H1 (cell line): ENCODE data around the gene MLLT6. TPM values are rescaled to one million over a fixed set of nuclear protein-coding genes. Genes with fewer than 3 reads are reported as not detected.
A peak's percentile ranks its signal among the peaks of the same experiment; 100 is the strongest.

Experiments used
- CTCF ChIA-PET: fragments of 300-600 bp; sonication (Branson Sonifier 250); formaldehyde crosslinking; loops from one replicate; lab custom pipeline; 2021; ENCODE audit not compliant: partially characterized antibody; lab: Charles Lee
- POLR2A ChIA-PET: fragments of 300-600 bp; sonication (Branson Sonifier 250); formaldehyde crosslinking; loops from one replicate; lab custom pipeline; 2021; ENCODE audit warnings: inconsistent platforms; ENCODE audit not compliant: partially characterized antibody; lab: Charles Lee
- DNase-seq, 2 experiments: peaks; one replicate each; pipeline versions ENCODE4 v3.0.0 to v3.0.0-alpha.2; 2010 to 2022; ENCODE audit warnings: low spot score in 2 of 2, low read depth in 1 of 2, mixed read lengths in 1 of 2
- FAIRE-seq: peaks from 2 replicates; lab custom pipeline; 2011; peaks lifted over from hg19 to GRCh38; lab: Jason Lieb, UNC
- H2AFZ ChIP-seq: 2 replicates; pipeline ENCODE4 v1.8.1; 2012; ENCODE audit warnings: low read length, inconsistent platforms
- H2AK5ac ChIP-seq: 2 replicates; pipeline ENCODE4 v1.6.1; 2013; ENCODE audit warnings: low read depth, low read length
- H2BK120ac ChIP-seq: replicated peaks from 2 replicates; pipeline ENCODE3; 2013; ENCODE audit warnings: low read depth, low read length, inconsistent platforms
- H2BK12ac ChIP-seq: 2 replicates; pipeline ENCODE4 v1.6.1; 2013; ENCODE audit warnings: low read depth, low read length
- H2BK15ac ChIP-seq: 2 replicates; pipeline ENCODE4 v1.6.1; 2013; ENCODE audit warnings: low read length
- H2BK20ac ChIP-seq: 2 replicates; pipeline ENCODE4 v1.6.1; 2013; ENCODE audit warnings: low read length
- H2BK5ac ChIP-seq: 2 replicates; pipeline ENCODE4 v1.6.1; 2013; ENCODE audit warnings: low read depth, low read length
- H3K14ac ChIP-seq: 2 replicates; pipeline ENCODE4 v1.6.1; 2013; ENCODE audit warnings: inconsistent platforms; ENCODE audit not compliant: insufficient read length
- H3K18ac ChIP-seq: 2 replicates; pipeline ENCODE4 v1.6.1; 2013; ENCODE audit warnings: low read length; ENCODE audit errors: extremely low read depth
- H3K23ac ChIP-seq: 2 replicates; pipeline ENCODE4 v1.6.1; 2013; ENCODE audit warnings: inconsistent platforms; ENCODE audit not compliant: insufficient read length
- H3K23me2 ChIP-seq: 2 replicates; pipeline ENCODE4 v1.6.1; 2013; ENCODE audit warnings: low read depth, low read length
- H3K27ac ChIP-seq: 2 replicates; pipeline ENCODE4 v1.6.1; 2011; ENCODE audit warnings: low read depth, low read length, inconsistent platforms
- H3K27me3 ChIP-seq, 4 experiments: replicated peaks in 1 of 4; 1 replicate in 1 of 4; 2 replicates in 3 of 4; pipeline versions ENCODE4 v1.6.1 to v1.8.1; 2011 to 2013; ENCODE audit warnings: low read length in 3 of 4, mild to moderate bottlenecking in 3 of 4, inconsistent platforms in 2 of 4, mixed read lengths in 2 of 4, moderate library complexity in 1 of 4; ENCODE audit not compliant: control insufficient read depth in 3 of 4, insufficient read depth in 3 of 4; ENCODE audit errors: extremely low read depth in 1 of 4
- H3K36me3 ChIP-seq, 4 experiments: 2 replicates each; pipeline versions ENCODE4 v1.6.1 to v1.8.1; 2011 to 2013; ENCODE audit warnings: mild to moderate bottlenecking in 4 of 4, low read length in 3 of 4, moderate library complexity in 2 of 4, control low read depth in 1 of 4, inconsistent platforms in 1 of 4; ENCODE audit not compliant: insufficient read depth in 4 of 4, control insufficient read depth in 2 of 4
- H3K4ac ChIP-seq: replicated peaks from 2 replicates; pipeline ENCODE3; 2013; ENCODE audit warnings: low read length, low read depth, mixed read lengths, inconsistent platforms; ENCODE audit not compliant: insufficient read length
- H3K4me1 ChIP-seq, 4 experiments: replicated peaks in 1 of 4; 1 replicate in 1 of 4; 2 replicates in 3 of 4; pipeline versions ENCODE4 v1.6.1 to v1.8.1; 2011 to 2013; ENCODE audit warnings: low read length in 3 of 4, inconsistent platforms in 2 of 4, mixed read lengths in 1 of 4; ENCODE audit not compliant: insufficient read depth in 4 of 4, control insufficient read depth in 3 of 4
- H3K4me2 ChIP-seq, 2 experiments: 2 replicates each; pipeline versions ENCODE4 v1.6.1 to v1.8.1; 2011 to 2013; ENCODE audit warnings: low read depth in 2 of 2, low read length in 2 of 2, control low read depth in 1 of 2, inconsistent platforms in 1 of 2, mild to moderate bottlenecking in 1 of 2; ENCODE audit not compliant: insufficient read depth in 1 of 2
- H3K4me3 ChIP-seq, 4 experiments: fragments of 200-600, 300-600 bp in 1 of 4; sonication (generic), shearing (Covaris generic), sonication (Bioruptor Twin) in 1 of 4; 2 replicates each; pipeline versions ENCODE4 v1.5.1 to v1.8.1; 2011 to 2016; ENCODE audit warnings: low read length in 4 of 4, low read depth in 3 of 4, control low read depth in 2 of 4, inconsistent platforms in 2 of 4, mild to moderate bottlenecking in 2 of 4, mixed read lengths in 1 of 4, moderate library complexity in 1 of 4; ENCODE audit not compliant: insufficient read depth in 2 of 4; ENCODE audit errors: extremely low read depth in 1 of 4
- H3K56ac ChIP-seq: replicated peaks from 2 replicates; pipeline ENCODE3; 2013; ENCODE audit warnings: low read depth, mild to moderate bottlenecking, mixed read lengths, low read length, inconsistent platforms; ENCODE audit not compliant: insufficient read length
- H3K79me1 ChIP-seq: 2 replicates; pipeline ENCODE4 v1.6.1; 2013; ENCODE audit warnings: low read depth, low read length, control low read depth
- H3K79me2 ChIP-seq, 2 experiments: 2 replicates each; pipeline versions ENCODE4 v1.6.1 to v1.8.1; 2012 to 2013; ENCODE audit warnings: low read length in 2 of 2, mild to moderate bottlenecking in 2 of 2, inconsistent platforms in 1 of 2; ENCODE audit not compliant: insufficient read depth in 2 of 2, control insufficient read depth in 1 of 2
- H3K9ac ChIP-seq, 4 experiments: replicated peaks in 1 of 4; 1 replicate in 1 of 4; 2 replicates in 3 of 4; pipeline versions ENCODE4 v1.6.1 to v1.8.1; 2011 to 2013; ENCODE audit warnings: low read depth in 3 of 4, low read length in 3 of 4, control low read depth in 2 of 4, mild to moderate bottlenecking in 2 of 4, moderate library complexity in 2 of 4, inconsistent platforms in 1 of 4; ENCODE audit errors: extremely low read depth in 1 of 4
- H3K9me3 ChIP-seq, 2 experiments: 2 replicates each; pipeline versions ENCODE4 v1.6.1 to v1.8.1; 2012 to 2013; ENCODE audit warnings: mild to moderate bottlenecking in 2 of 2, moderate library complexity in 2 of 2, control low read depth in 1 of 2, inconsistent platforms in 1 of 2, low read depth in 1 of 2, low read length in 1 of 2, mixed read lengths in 1 of 2; ENCODE audit not compliant: insufficient read depth in 2 of 2
- H4K20me1 ChIP-seq, 2 experiments: replicated peaks in 1 of 2; 2 replicates each; pipeline versions ENCODE3 to v1.8.1; 2011 to 2013; ENCODE audit warnings: inconsistent platforms in 2 of 2, low read length in 2 of 2, mild to moderate bottlenecking in 1 of 2; ENCODE audit not compliant: insufficient read depth in 2 of 2, control insufficient read depth in 1 of 2
- H4K5ac ChIP-seq: 2 replicates; pipeline ENCODE4 v1.6.1; 2013; ENCODE audit warnings: low read length, low read depth, mixed read lengths, inconsistent platforms; ENCODE audit not compliant: insufficient read length
- H4K8ac ChIP-seq: 2 replicates; pipeline ENCODE4 v1.8.0; 2013; ENCODE audit warnings: mild to moderate bottlenecking, moderate library complexity, low read length, inconsistent platforms; ENCODE audit not compliant: insufficient read depth; ENCODE audit errors: extremely low read depth
- H4K91ac ChIP-seq: replicated peaks from 2 replicates; pipeline ENCODE3; 2013; ENCODE audit warnings: low read length, mixed read lengths, inconsistent platforms; ENCODE audit not compliant: insufficient read length
- CBX8 ChIP-seq: fragments of 300-800, 300-1000 bp; sonication (generic); IDR thresholded peaks from 2 replicates; pipeline ENCODE4 v1.7.1; 2016; ENCODE audit warnings: low read depth, low read length, borderline replicate concordance
- EGR1 ChIP-seq: IDR thresholded peaks from 2 replicates; pipeline ENCODE4 v1.6.1; 2011; ENCODE audit warnings: low read depth, low read length, borderline replicate concordance
- GABPA ChIP-seq: IDR thresholded peaks from 2 replicates; pipeline ENCODE4 v1.6.1; 2011; ENCODE audit warnings: mild to moderate bottlenecking, low read length, moderate library complexity, borderline replicate concordance; ENCODE audit not compliant: insufficient read depth
- HDAC2 ChIP-seq, 2 experiments: fragments of 300-600 bp in 1 of 2; sonication (generic) in 1 of 2; IDR thresholded peaks; 2 replicates each; pipeline ENCODE4 v1.6.1; 2011 to 2012; ENCODE audit warnings: low read depth in 2 of 2, low read length in 2 of 2, mild to moderate bottlenecking in 2 of 2, moderate library complexity in 2 of 2, borderline replicate concordance in 1 of 2, inconsistent platforms in 1 of 2
- HDAC6 ChIP-seq: IDR thresholded peaks from one replicate; pipeline ENCODE4 v1.7.1; 2012; ENCODE audit warnings: low read depth, mild to moderate bottlenecking, inconsistent platforms, low read length, moderate library complexity
- POLR2A ChIP-seq, 2 experiments: IDR thresholded peaks; 1 replicate in 1 of 2; 2 replicates in 1 of 2; pipeline ENCODE4 v1.6.1; 2011; ENCODE audit warnings: low read depth in 2 of 2, low read length in 2 of 2, mild to moderate bottlenecking in 2 of 2; ENCODE audit errors: control extremely low read depth in 1 of 2
- YY1 ChIP-seq: IDR thresholded peaks from 2 replicates; pipeline ENCODE4 v1.6.1; 2011; ENCODE audit warnings: low read depth, mild to moderate bottlenecking, low read length
- WGBS, 2 experiments: shearing (Covaris generic) in 1 of 2; methylation state at CpG; one replicate each; pipeline versions ENCODE4 v1.1.6 to v1.1.7; 2013 to 2015; ENCODE audit warnings: low lambda C conversion rate in 2 of 2, mixed read lengths in 2 of 2, inconsistent platforms in 1 of 2, low coverage in 1 of 2, missing lambda C conversion rate in 1 of 2; ENCODE audit not compliant: insufficient replicate concordance in 2 of 2, insufficient coverage in 1 of 2, insufficient read length in 1 of 2; ENCODE audit errors: extremely low coverage in 1 of 2, missing lambda C conversion rate in 1 of 2; 5-methylcytosine and 5-hydroxymethylcytosine counted together
- polyA plus RNA-seq, 7 experiments: library from polyadenylated mRNA; depleted of rRNA in 3 of 7; stranded (reverse) in 5 of 7; unstranded in 2 of 7; fragments of >200 nt in 5 of 7; fragments of 200-250 nt in 2 of 7; gene quantifications; 1 replicate in 5 of 7; 2 replicates in 1 of 7; 4 replicates in 1 of 7; pipeline versions ENCODE4 v1.2.1 to v1.2.3, GENCODE V29; 2011 to 2013; ENCODE audit warnings: missing spikeins in 2 of 7, mixed read lengths in 2 of 7
- total RNA-seq: library from RNA; stranded (reverse); fragmentation: NEBNext Ultra II Directional; extraction: Animal tissue kit (Norgen Biotek cat#: 25700); gene quantifications from 2 replicates; pipeline ENCODE4 v1.2.1, GENCODE V29; 2021
- TF ChIP-seq, protein P1 (sequence below), 3 experiments: IDR thresholded peaks; 1 replicate in 2 of 3; 2 replicates in 1 of 3; pipeline versions ENCODE4 v1.5.1 to v1.6.1; 2011; ENCODE audit warnings: low read length in 3 of 3, mild to moderate bottlenecking in 3 of 3, inconsistent platforms in 2 of 3, low read depth in 1 of 3, moderate library complexity in 1 of 3; ENCODE audit not compliant: insufficient read depth in 1 of 3; ENCODE audit errors: control extremely low read depth in 1 of 3

The MLLT6 gene
- total and polyA plus RNA-seq, 2 of the 8 experiments (the other 6 are each of a cell fraction or from before 2014, with no cell fraction given), result 6.5 to 8.0 TPM

DNA sequence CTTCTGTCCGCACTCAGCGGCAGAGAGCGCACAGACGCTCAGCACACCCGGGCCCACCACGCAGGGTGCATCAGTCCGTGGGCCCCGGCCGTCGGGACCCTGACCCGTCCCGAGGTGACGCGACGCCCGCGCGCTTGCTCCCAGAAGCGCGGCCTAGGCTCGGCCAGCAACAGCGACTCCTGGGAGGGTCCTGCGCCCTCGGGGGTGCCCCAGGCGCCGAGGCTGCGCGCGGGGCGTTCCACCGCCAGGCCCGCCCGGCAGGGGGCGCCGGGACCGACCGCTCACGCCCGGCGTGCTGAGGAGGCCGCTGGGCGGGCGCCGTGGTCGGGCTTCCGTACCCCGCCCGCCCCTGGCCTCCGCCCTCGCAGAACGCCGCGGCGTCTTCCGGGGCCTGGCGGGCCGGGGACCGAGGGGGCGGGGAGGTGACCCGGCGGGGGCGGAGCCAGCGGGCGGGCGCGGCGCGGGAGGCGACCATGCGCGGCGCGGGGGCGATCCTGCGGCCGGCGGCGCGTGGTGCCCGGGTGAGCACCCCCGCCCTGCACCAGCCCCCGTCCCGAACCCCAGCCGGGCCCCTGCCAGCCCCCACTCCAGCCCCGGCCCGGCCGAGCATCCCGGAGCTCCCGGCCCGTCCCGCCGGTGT is 24.9 kb downstream of the MLLT6 start, which contains the start of gene CISD3:
Gene CISD3 (plus strand): TSS at position 456 of the 640 bp plus-strand sequence. CDS start 18 bp downstream, at position 474.
- no peak within 1 kb of the TSS for H3K27ac ChIP-seq
- peak within 1 kb of the TSS; percentile 98 for H2BK15ac ChIP-seq
- no peaks in the 10 kb centered on the region for H3K9me3 ChIP-seq
- peak within 1 kb of the TSS; percentile 36 for H4K5ac ChIP-seq
- H3K4ac ChIP-seq, result peak within 1 kb of the TSS; percentile 4
- 4% methylated on average over 26 of the region's 92 CpGs; no CpG with 5 or more reads in 1 of the 2 experiments for WGBS, 2 experiments
- peak within 1 kb of the TSS; percentile 2; the same call in 1 of the 2 replicates for H2AK5ac ChIP-seq
- H3K56ac ChIP-seq, result no peak within 1 kb of the TSS
- H2BK120ac ChIP-seq, result no peak within 1 kb of the TSS
- peaks cover 0 to 10% (median 5%) of the 10 kb centered on the region in 4 experiments; a peak in 5 of 7 replicates for H3K4me1 ChIP-seq
- H4K91ac ChIP-seq, result peak within 1 kb of the TSS; percentile 77
- CTCF ChIA-PET, result interaction anchor here (0.8 to 3.7 kb wide), 13 partner anchors 10 to 63 kb away, joined by 3 to 29 read pairs (median 5); partner anchors contain the start of gene EPOP
- H3K79me2 ChIP-seq, result no peaks in the 10 kb centered on the region
- FAIRE-seq, result no peak
- no peak within 1 kb of the TSS for H3K14ac ChIP-seq
- H3K4me3 ChIP-seq, result peak within 1 kb of the TSS; percentile 48 to 72 (median 63)
- no peak within 1 kb of the TSS for H3K23ac ChIP-seq
- peak within 1 kb of the TSS; percentile 88 to 94 for H3K4me2 ChIP-seq
- H4K8ac ChIP-seq, result peak within 1 kb of the TSS; percentile 92
- DNase-seq, result peak in 1 of 2 experiments; percentile 84
- H3K27me3 ChIP-seq, result peaks cover 0 to 17% (median 7%) of the 10 kb centered on the region in 4 experiments; a peak in 3 of 7 replicates
- H2BK20ac ChIP-seq, result no peak within 1 kb of the TSS
- peak within 1 kb of the TSS; percentile 80; the same call in 1 of the 2 replicates for H2BK12ac ChIP-seq
- peak within 1 kb of the TSS; percentile 83 for H3K18ac ChIP-seq
- no peaks in the 10 kb centered on the region for H3K79me1 ChIP-seq
- POLR2A ChIA-PET, result interaction anchor here (1.0 to 7.0 kb wide), 9 partner anchors 11 to 475 kb away, joined by 3 to 40 read pairs (median 12); partner anchors contain the start of genes CWC25, MLLT6, PCGF2 and PSMB3
- peaks cover 4 to 22% of the 10 kb centered on the region in 2 experiments for H4K20me1 ChIP-seq
- H3K36me3 ChIP-seq, result peaks cover 0 to 3% (median 0%) of the 10 kb centered on the region in 4 experiments; a peak in 2 of 8 replicates
- H3K23me2 ChIP-seq, result peaks cover 9% of the 10 kb centered on the region; the same call in 1 of the 2 replicates
- peak within 1 kb of the TSS; percentile 90; the same call in 1 of the 2 replicates for H2BK5ac ChIP-seq
- H2AFZ ChIP-seq, result peak within 1 kb of the TSS; percentile 47; the same call in 1 of the 2 replicates
- H3K9ac ChIP-seq, result peak within 1 kb of the TSS; percentile 46 to 66 (median 50); a peak in 6 of 7 replicates
- TF ChIP-seq POLR2A (IDR thresholded peaks at IDR 0.05; ENCODE audit: control extremely low read depth in 1 of 2, low read depth in 2 of 2, low read length in 2 of 2), result 0 out of 3 replicates have a peak, but pooled peaks of 1 of the 2 experiments have one; percentile 17
- TF ChIP-seq EGR1, result peak; percentile 27; the same call in 1 of the 2 replicates
- TF ChIP-seq GABPA, result peak; percentile 53; the same call in 1 of the 2 replicates
- TF ChIP-seq YY1, result no peak
- TF ChIP-seq CBX8, result no peak
- 0 out of 4 replicates have a peak, but pooled peaks of 1 of the 2 experiments have one; percentile 10 for TF ChIP-seq HDAC2 (IDR thresholded peaks at IDR 0.05; ENCODE audit: borderline replicate concordance in 1 of 2, low read depth in 2 of 2, low read length in 2 of 2)
- TF ChIP-seq, protein P1, sequence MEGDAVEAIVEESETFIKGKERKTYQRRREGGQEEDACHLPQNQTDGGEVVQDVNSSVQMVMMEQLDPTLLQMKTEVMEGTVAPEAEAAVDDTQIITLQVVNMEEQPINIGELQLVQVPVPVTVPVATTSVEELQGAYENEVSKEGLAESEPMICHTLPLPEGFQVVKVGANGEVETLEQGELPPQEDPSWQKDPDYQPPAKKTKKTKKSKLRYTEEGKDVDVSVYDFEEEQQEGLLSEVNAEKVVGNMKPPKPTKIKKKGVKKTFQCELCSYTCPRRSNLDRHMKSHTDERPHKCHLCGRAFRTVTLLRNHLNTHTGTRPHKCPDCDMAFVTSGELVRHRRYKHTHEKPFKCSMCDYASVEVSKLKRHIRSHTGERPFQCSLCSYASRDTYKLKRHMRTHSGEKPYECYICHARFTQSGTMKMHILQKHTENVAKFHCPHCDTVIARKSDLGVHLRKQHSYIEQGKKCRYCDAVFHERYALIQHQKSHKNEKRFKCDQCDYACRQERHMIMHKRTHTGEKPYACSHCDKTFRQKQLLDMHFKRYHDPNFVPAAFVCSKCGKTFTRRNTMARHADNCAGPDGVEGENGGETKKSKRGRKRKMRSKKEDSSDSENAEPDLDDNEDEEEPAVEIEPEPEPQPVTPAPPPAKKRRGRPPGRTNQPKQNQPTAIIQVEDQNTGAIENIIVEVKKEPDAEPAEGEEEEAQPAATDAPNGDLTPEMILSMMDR (IDR thresholded peaks at IDR 0.05; ENCODE audit: control extremely low read depth in 1 of 3, insufficient read depth in 1 of 3, low read depth in 1 of 3, low read length in 3 of 3), result peak; percentile 59 to 73 (median 62)
- TF ChIP-seq HDAC6, result no peak
